ENCODE results near the gene NFS1.

The NFS1 gene

DNA sequence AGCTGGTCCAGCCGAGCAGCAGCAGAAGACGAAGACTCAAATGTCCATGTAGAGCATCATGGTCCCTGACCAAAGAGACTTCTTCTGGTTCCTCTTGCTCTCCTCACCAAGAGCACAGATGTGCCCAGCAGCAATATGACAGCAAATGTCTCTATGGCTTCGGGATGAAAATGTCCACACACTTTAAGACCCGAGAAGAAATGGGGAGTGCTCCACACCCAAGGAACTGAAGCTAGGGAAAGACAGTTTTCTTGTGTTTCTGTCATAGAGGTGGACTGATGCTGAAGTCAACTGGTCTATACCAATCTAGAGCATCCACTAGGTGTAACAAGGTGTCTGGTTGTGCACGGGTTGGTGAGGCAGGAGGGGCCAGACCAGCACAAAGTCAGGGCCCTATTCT lies 29.9 kb downstream of the NFS1 start:
- no peak for DNase-seq

GRCh38 chr20:35665949-35666288 lies 33.2 kb downstream of the NFS1 start:
- no peak for DNase-seq

DNA sequence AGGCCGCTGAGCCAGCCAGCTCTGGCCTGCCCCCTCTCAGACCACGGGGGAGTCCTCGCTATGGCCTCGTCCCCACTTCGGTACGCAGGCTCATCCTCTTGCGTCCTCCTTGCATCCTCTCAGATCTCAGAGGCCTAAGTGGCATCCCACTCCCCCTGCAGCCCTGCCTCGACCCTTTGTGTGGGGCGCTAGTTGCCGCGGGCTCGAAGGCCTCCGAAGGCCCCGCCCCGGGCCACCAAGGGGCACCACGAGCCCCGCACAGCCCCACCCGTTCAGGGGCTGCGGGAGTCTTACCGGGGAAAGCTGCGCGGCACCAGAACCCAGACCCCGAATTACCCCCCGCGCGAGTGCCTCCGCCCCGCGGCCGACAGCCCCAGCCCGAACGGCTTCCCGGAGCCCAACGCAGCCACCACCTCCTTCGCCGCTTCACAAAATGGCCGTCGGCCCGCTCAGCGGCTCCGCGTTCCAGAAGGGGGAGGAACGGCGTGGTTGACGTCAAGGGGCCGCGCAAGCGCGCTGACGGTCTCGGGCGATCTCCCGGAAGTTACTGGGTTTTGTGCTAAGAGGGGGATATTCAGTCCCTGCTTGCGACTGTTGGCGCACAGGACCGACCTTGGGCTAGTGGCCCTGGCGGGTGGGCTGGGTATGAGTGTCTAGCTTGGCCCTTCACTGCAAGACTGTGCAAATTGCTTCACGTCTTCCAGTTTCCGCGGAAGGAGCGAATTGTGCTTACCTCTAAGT lies 34.5 kb downstream of the NFS1 start, which contains the start of the genes CPNE1 and RBM12:
CPNE1 (minus strand) TSS at position 435 of the 741 bp plus-strand sequence. CDS start 31,977 bp downstream, outside the sequence.
RBM12 (minus strand) TSS at position 435 of the 741 bp plus-strand sequence. CDS start 9,578 bp downstream, outside the sequence.
- peak; percentile 98 for DNase-seq

DNA sequence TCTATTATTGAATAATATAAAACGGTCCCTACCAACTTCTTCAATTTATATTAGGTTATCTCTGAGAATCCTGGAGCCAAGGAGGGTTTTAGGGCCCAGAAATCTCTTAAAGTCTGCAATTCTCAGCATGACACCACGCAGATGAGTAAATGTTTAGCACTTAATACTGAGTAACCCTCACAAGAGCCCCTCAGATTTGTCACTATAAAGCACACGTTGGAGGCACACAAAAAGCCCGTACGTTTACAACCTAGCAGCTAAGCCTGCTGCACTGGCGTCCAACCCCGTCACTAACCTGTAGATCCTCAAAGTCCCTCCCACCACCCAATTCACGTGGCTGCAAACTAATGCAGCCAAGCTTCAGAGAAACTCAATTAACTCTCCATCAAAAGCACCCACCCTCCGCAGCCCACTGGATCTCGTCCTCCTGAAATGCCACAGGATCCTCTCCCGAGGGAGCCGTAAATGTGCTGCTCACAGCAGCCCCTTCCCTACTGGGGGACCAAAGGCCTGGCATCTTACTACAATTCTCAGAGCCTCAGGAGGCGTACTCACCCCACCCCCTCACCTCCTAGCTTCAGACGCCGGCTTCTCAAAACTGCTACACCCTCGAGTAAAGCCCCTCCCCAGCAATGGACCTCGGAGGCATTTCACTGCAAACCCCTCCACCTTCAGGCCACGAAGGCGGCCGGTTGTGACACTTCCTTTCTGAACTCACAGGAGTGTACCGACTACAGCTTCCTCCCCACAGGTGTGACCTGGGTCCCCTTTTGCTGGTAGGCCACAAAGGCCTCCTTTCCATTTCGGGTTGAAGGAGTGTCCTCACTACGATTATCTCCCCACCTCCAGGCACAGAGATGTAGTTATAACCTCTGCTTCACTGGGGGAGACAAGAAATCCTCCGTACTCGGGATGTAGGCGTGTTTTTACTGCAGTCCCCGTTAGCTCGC lies 35.4 kb downstream of the NFS1 start:
- no peak for DNase-seq

- DNase-seq: no peak
These were observed 36.6 kb downstream of the NFS1 start for GRCh38 chr20:35662551-35662950.

DNA sequence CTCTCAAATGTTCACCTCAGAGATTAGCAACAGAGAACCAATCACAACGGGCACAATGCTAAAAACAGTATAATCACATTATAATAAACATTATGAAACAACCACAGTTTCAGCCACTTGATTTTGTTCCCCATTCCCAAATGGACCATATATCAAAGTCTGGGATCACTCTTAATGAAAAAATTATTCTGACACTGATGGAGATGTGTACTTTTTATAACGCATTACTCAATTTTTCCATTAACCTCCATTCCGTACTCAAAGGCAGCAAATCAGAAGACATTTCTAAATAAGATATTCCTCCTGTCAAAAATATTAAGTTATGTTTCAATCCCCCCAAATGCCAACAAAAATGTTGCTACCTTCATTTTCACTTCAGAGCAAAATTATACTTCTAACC lies 37.2 kb downstream of the NFS1 start:
- DNase-seq: peak; percentile 1

- DNase-seq: peak; percentile 1
These were observed 38.1 kb downstream of the NFS1 start for GRCh38 chr20:35661053-35661452.

DNA sequence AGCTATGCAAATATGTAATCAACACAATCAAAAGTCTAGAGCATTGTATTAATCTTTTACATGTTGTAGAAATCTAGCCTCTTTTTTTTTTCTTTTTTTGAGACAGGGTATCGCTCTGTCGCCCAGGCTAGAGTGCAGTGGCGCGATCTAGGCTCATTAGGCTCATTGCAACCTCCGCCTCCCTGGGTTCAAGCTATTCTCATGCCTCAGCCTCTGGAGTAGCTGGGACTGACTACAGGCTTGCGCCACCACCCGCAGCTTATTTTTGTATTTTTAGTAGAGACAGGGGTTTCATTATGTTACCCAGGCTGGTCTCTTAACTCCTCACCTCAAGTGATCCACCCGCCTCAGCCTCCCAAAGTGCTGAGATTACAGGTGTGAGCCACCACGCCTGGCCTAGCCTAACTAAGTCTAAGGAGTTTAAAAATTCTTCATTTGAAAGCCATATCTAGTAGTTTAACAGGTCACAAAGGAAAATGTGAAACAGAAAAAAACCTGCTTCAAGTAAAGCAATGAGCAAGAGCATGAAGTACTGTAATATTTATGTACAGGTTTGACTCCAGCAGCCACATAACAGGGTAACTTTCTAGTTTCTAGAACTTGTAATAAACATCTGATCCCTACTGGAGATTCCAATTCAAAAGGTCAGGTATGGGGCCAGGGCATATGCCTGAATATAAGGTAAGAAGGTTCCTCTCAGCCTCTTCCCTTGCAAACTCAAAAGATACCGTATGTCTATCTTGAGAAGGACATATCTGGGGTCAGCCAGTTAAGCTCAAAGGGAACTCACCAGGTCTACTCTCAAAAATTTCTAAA lies 38.8 kb downstream of the NFS1 start:
- peak; percentile 1 for DNase-seq

DNA sequence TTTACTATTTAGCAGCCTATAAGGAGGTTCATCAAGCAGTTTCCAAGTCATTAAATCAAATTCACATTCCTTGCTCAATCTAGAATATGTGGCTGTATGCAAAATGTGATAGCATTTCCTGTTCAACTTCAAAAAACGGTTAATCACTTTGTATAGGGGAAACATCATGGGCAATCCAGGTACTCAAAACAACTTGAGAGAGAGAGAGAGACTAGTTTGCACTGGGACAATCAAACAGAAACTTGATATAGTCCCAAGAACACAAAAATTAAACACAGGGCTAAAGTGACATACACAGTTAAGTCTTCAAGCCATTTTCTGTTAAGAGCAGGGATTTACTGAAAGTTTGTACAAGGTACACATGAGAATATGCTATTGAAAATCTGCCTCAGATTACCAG lies 41.9 kb downstream of the NFS1 start:
- DNase-seq: no peak

DNA sequence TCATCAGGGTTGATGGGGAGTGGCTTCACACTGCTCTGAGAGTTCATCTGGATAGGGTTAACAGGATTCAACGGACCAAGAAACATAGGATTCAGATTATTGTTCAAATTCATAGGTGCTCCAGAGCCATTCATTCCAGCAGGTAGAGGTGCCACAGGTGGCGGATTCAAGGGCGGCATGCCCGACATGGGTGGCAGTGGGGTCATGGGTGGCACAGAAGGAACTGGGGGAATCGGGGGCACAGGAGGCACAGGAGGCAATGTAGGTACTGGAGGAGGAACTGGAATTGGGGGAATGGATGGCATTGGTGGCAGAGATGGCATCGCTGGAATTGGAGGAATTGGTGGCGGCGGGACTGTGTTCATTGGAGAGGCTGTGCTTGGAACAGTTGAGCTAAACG lies 44.7 kb downstream of the NFS1 start:
- no peak for DNase-seq

GRCh38 chr20:35653893-35654292 lies 45.3 kb downstream of the NFS1 start:
- no peak for DNase-seq

GRCh38 chr20:35653430-35653734 lies 45.8 kb downstream of the NFS1 start:
- DNase-seq: no peak

DNA sequence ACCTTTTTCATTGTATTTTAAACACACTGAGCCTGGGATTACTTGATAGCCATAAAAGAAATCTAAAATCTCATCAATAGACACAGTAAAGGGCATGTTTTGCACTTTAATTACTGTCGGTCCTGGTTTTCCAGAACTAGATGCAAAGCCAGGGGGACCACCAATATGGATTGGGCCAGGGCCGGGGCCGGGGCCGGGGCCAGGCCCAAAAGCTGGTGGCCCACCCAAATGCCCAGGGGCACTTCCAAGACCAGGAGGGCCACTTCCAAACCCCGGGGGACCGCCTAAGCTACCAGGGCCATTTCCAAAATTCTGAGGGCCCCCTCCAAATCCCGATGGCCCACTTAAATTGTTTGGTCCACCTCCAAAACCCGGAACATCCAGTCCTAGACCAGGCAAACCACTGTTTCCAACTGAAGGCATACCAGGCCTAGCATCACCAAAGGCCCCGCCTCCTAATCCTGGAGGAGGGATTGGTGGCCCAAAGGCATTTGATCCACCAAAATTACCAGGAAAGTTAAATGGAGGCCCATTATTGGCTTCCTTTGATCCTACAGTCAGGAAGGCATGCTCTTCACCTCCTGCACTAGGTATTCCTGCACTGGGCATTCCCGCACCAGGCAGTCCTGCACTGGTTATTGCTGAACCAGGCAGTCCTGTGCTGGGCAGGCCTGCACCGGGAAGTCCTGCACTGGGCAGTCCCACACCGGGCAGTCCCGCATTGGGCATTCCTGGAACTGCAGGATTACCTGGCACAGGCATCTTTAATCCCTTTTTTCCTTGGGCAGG lies 46.3 kb downstream of the NFS1 start:
- no peak for DNase-seq

DNA sequence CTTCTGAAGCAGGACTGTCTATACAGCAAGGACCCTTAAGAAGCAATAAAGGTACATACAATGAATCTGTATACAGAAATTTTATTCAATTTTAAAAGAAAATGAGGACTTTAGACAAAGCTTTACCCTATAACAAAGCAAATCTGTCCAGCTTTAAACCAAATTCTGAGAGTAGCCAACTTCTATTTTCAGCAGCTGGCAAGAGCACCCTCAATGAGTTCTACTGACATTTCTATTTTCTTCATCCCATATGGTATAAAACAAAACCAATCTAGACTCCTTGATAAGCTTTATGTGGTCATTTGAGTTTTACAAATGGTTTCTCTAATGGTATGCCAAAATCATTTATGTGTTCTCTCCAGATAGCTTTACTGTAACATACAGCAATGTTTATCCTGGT lies 47.2 kb downstream of the NFS1 start:
- no peak for DNase-seq

DNA sequence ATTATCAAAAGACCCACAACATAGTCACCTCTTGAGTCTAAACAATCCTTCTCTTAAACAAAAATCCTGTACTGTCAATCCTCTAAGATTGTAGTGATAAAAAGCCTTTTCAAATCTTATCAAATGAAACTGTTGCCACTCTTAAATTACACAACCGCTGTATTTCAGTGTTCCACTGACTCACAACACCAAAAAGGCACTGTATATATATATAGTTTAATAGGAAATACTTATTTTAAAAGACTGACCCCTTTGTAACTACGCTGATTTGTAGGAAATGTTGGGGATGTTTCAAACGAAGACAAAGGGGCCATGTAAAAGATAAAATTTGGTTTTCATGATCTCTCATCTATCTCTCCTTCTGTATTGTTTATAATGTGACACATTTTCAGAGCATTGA lies 48.5 kb downstream of the NFS1 start:
- DNase-seq: no peak

- DNase-seq: no peak
These were observed 50.3 kb downstream of the NFS1 start for GRCh38 chr20:35648836-35649235.

DNA sequence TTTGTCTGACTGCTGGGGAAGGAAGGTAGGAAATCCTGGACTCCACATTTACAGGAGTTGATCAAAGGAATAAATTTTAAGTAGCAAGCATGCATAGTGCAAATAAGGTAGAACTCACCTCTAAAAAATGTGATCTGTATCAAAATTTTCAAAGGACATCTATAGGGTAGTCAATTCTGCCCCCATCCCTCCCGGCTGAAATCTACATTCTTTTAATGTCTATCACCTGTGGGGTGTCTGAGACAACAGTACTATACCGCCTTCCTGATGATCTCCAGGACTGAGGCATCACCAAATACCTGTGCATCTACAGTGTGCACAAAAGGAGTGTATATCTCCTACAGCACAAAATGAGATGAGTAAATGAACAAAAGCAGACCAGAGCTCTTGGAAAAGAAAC lies 54.3 kb downstream of the NFS1 start:
- DNase-seq: no peak

DNA sequence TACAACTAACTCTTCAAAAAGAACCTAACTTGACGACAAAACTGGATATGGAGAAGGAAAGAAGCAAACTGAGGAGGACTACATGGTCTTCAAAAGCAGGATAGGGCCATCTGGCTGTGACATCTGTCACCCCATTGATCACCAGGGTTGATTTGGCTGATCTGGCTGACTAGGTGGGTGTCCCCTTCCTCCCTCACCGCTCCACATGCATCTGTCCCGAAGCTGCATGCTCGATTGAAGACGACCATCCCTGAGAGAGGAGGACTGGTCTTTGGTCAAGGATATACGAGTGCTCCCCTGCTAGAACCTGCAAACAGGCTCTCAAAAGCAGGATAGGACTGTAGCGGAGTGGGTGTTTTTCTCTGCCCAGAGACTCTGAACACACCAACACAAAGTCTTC lies 56.1 kb downstream of the NFS1 start:
- no peak for DNase-seq

- DNase-seq: no peak
These were observed 57.4 kb downstream of the NFS1 start for GRCh38 chr20:35641743-35642142.

- DNase-seq: no peak
These were observed 58.4 kb downstream of the NFS1 start for GRCh38 chr20:35640724-35641123.

- DNase-seq: no peak
These were observed 60.4 kb downstream of the NFS1 start for GRCh38 chr20:35638751-35639150.

DNA sequence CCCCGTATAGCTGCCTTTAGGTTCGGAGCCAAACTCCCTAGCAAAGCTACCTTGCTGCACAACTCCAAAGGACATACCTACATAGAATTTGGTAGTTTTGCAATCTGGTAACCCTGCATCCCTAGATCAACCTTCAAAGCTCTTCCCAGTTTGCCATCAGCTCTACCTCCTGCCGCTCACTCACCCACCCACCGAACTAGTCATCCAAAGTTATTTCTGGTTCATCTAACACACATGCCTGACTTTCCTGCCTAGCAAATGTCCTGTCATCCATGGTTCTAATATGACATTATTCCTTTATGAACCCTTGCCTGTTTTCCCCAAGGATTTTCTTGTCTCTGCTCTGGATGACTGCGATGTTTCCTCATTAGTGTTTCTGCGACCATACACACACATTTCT lies 61.9 kb downstream of the NFS1 start:
- DNase-seq: peak; percentile 59

Data from eye (tissue), 1 donor.